NCI-H510A treated with DMSO at 0.1 percent for 48 hours (cell line): ENCODE data around the gene TBC1D22A.

Experiments used
- DNase-seq: peaks from one replicate; lab custom pipeline; 2025; lab: John Stamatoyannopoulos, UW

TBC1D22A gene

GRCh38 chr22:46860562-46860961, 98.1 kb downstream of the TBC1D22A start:
- DNase-seq = no peak

DNA sequence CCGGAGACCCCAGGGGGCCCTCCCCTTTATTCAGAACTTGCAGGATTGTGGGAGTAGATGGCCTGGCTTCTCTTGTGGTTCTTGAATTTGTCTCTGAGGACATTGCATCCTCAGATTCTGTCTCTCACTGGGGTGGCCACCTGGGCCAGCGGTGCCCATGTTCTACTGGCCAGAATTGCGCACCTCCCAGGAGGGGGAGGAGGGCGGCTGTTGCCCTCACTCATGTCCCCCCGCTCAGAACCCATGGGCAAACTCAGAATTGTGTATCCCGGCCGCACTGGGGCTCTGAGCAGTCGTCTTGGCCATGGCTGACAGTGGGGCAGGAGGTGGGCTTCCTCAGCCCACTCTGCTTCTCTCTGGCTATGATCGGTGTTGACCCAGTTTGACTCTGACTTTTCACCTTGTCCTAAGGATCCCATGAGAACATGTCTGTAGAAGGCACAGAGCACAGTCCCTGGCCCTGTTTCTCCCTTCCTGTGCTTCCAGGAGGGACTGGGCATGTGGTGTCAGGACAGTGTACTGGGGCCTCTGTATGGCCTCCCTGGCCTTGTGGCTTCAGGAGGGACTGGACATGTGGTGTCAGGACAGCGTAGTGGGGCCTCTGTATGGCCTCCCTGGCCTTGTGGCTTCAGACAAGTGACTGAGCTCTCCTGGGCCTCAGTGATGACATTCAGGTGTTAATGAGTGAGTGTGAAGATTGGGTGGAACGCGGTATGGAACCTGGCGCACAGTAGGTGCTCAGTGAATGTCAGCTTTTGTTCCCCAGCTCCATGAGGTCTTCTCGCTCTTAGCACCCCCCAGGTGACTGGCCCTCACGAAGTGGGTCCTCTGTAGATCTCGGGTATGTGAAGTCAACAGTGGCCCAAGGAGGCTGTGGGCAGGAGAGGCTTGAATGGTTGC, 99.3 kb downstream of the TBC1D22A start:
- no peak for DNase-seq

DNA sequence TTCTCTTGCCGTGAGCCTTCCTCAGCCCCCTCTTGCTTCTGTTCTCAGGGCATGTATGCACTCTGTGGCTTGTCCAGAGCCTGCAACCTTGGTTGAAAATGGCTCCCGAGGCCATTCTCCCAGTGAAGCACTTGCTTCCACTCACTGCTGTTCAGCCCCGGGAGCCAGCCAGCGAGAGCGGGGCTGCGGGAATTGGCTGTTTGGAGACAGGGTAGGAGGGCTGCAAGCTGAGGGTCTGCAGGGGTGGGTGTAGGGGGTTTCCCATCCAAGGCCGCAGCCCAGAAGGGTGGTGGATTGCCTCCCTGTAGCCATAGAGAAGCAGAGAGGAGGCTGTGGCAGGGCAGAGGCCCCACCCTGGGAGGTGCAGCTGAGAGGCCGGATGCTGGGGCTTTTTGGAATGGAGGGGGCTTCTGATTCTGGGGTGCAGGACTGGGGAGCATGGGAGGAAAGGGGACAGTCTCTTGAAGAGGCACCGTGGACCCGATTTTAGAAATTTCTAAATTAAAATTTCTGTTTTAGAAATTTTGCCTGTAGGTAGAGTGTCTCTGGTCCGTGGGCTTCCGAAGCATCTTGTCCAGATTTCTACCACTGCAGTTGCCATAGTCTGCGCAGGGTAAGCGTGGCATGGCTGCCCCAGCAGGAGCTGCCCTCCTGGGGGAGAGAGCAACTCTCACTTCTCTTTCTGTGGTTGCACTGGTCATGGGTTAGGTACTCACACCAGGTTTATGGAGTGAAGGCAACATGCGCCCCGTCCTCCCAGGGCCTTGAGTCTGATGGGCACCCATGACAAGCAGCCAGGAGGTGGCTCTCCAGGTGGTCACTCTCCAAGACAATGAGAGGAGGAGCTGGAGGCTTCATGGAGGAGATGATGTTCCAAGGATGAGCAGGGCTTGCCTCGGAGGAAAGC, 100.2 kb downstream of the TBC1D22A start:
- DNase-seq = no peak

DNA sequence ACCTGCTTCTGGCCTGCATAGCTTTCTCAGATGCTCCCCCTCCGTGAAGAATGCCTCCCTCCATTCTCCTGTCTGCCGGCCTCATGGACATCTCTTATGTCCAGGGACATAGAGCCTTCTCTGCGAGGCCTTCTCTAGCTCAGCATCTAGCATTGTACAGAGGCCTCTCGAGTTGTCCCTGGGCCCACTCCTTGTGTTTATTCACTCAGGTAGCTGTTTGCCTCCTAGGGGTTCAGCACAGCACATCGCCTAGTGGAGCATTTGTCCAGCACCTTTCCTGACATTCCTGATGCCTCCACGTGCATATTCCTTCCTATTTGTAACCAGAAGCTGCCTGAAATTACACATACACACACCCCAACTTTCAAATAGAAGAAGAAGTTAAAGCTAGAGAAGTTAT, 101.3 kb downstream of the TBC1D22A start:
- no peak for DNase-seq

DNA sequence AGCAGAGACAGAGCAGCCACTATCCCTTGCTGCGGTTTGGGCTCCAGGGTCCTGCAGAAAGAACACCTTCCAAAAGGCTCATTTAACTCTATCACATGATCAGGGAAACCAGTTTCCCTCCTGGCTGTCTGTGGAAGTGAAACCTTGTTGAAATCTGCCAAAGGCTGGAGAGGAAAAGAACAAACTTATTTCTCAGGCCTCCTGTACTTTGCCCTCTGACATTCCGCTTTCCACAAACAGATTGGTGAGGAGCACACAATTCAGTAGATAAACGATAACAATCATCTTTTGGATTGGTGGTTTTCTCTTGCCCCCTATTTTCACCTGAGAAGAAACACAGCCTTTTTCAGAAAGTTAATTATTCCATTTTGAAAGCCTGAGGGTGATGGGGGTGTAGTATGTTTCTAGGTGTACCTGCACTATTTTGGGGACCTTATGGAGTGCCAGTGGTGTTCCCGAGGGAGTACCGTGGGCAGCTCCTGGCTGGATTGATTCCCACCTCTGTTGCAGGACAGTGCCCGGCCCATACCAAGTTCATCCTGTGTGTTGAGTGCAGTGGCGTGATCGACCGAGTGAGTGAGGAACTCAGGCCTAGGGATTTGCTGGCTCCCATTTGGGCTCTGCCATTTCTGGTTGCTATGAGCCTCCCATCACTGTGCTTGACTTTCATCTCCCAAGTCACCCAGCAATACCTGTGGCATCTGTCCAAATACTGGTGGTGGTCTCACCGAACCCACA, 102.0 kb downstream of the TBC1D22A start:
- no peak for DNase-seq

- peak; percentile 53 for DNase-seq
These were observed 102.6 kb downstream of the TBC1D22A start for GRCh38 chr22:46865052-46865434.

DNA sequence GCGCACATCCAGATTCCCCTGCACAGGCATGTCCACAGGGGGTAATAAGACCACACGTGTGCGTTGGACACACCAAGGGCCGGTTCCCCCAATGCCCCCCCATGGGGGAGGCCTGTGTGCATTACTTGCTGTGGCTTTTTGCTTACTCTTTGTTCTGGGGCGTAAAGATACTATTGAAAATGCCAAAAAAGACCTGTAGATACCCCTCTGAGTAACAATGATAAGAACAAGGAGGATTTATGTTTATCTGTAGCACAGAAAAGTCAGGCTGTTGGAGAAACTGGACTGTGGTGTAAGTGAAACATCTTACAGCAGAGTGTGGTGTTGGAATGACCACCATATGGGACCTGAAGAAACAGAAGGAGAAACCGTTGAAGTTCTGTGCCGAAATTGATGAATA, 103.2 kb downstream of the TBC1D22A start:
- DNase-seq = no peak

DNA sequence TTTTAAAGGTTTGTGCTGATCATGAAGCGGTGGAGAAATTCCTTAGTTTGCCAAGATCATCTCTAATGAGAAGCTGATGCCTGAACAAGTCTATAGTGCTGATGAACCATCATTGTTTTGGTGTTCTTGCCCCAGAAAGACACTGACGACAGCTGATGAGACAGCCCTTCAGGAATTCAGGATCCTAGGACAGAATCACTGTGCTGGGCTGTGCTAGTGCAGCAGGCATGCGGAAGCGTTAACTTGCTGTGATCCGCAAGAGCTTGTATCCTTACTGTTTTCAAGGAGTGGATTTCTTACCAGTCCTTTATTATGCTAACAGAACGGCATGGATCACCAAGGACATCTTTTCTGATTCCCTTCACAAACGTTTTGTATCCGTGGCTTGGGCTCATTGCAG, 104.1 kb downstream of the TBC1D22A start:
- DNase-seq = no peak

DNA sequence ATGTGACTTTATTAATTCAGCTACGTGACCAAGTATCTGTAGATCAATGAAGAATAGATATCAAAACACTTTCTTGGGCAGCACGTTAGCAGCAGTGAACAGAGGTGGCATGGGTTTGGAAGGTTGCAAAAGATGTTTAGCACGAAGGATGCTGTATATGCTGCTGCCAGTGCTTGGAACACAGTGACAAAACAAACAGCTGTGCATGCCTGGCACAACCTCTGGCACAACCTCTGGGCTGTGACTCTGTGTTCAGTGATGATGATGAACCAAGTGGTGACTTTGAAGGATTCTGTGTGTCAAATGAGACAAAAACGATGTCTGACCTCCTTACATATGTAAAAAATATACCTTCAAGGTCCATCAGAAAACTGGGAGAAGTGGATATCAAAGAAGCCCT, 104.7 kb downstream of the TBC1D22A start:
- no peak for DNase-seq

- DNase-seq = no peak
These were observed 106.9 kb downstream of the TBC1D22A start for GRCh38 chr22:46869329-46869728.

- no peak for DNase-seq
These were observed 107.5 kb downstream of the TBC1D22A start for GRCh38 chr22:46869831-46870441.

DNA sequence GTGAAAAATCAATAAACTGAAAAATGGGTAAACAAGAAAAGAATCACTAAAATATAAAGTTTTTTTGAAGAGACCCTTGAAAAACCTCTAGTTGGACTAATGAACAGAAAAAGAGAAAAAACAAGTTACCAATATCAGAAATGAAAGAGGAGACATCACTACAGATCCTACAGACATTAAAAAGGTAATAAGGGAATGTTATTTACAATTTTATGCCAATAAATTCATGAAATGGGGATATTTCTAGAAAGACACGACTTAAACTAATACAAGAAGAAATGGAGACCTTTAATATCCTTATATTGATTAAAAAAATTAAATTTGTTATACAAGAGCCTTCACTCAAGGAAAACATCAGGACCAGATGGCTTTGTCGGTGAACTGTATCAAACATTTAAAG, 109.4 kb downstream of the TBC1D22A start:
- DNase-seq = no peak

DNA sequence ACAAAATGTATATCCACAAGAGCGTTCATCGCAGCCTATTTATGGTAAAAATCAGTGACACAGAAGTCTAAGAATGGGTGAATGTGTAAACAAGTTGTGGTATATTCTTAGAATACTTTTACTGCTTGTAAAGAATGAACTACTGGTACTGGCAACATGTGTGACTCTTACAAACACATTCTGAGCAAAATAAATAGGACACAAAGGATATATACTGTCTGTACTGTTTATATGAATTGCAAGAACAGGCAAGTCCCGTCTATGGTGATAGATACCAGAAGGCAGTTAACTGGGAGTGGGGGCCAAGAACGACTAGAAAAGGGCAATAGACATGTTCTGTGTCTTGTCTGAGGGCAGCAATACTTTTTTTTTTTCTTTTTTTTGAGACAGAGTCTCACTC, 112.6 kb downstream of the TBC1D22A start:
- no peak for DNase-seq

DNA sequence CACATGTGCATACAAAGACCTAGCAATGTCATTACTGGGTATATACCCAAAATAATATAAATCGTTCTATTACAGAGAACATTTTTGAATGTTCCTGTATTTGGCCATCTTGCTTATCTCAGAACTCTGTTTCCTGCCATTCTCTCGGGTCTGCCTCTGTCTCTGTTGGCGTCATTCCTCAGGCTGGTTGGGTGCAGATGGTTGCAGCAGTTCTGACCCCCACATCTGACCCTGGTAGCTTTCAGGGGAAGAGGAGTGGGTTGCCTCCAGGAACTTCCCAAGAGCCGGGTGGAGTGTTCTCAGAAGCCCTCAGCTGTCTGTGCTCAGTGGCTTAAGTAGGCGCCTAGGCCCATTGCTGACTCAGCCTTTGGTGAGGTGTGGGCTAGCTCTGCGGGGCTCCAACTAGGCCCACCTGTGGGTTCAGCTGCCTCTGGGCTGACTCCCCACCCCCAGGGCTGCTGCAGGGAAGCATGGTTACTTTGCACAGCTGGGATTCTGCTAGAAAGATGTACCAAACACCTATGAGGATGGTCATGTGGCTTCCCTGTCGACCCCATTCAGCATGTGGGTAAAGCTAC, 114.0 kb downstream of the TBC1D22A start:
- no peak for DNase-seq

DNA sequence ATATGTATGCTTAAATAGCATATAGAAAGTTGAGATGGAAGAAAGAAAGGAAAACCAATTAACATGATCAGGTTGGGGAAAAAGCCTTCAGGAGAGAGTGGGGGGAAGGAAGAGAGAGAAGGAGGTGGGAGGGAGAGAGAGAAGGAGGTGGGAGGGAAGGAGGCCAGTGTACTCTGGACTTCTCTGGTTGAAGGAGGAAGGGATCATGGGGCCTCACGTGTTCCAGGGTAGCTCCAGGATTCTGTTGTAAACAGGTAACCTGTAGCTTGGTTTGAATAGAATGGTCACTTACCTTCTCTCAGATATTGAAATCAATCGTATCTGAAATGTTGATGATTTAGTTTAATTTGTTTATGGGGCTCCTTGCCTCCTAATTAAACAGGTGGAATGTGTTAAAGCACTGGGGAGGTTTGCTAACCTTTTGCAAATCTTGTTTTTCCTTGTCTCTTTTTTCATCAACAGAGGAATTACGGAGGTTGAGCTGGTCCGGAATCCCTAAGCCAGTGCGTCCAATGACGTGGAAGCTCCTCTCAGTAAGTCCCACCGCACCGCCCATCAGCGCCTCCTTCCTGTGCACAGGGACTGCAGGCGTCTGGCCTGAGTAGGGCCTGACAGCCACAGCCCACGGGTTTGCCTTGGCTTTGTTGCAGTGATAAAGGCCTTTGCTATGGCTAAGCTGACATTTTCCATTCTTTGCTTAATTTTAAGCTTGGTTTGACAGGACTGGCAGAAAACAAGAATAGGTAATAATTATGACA, 115.9 kb downstream of the TBC1D22A start:
- no peak for DNase-seq

GRCh38 chr22:46879083-46879482, 116.6 kb downstream of the TBC1D22A start:
- no peak for DNase-seq

GRCh38 chr22:46881373-46882118, 119.1 kb downstream of the TBC1D22A start:
- no peak for DNase-seq

DNA sequence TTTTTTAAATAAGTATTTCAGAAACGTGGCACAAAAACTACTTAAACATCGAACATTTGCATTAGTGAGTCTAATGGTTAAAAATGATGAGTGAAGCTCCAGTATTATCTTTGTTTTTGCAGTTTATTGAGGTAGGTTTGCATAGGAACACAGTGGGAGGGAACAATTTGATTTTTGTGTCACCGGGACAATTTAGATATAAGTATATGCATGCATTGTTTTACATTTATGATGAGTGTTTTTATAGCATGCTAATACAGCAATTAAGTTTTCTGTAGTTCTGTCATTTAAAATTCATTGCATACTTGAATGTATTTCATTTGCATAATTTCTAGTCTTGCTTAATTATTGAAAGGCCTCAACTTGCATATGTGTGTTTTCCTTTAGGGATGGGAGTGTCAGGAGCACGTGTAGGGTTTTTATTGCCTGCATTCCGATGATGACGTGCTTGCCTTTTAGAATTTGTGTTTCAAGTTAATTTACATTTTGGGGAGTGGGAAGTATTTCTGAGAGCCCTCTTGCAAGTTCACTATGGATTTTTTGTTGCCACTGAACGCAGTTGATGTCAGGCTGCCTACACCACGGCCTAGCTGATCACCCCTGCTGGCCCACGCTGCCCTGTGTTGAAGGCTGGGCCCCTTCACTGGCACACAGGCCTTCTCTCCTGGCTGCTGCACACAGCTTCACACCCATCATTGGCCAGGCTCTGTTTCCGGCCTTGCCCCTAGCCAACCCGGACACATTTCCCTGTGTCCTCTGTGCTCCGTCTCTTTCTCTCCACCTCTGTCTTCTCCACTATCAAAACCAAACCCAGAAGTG, 120.9 kb downstream of the TBC1D22A start:
- DNase-seq = no peak

DNA sequence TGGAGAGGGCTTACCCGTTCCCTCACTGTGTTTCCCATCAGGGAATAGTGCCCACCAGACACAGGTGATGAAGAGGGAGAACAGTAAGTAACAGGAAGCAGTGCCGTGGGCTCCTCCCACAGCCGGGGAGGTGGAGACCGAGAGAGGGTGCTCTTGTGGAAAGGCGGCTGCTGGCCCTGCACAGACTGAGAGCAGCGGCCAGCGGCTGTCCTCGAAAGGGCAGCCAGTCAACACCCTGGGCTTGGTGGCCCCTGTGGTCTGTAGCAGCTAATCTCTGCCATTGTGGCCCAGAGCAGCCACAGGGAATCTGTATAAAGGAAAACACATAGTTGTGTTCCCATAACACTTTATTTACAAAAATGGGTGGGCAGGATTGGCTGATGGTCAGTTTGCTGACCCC, 121.9 kb downstream of the TBC1D22A start:
- no peak for DNase-seq
